K562 (cell line): ENCODE data around the gene PGRMC2.

ENCODE experiments used
- EP300 ChIP-seq: IDR thresholded peaks from 2 replicates; pipeline ENCODE4 v1.6.1; 2012; ENCODE audit warnings: low read length, improper control_type of control experiment
- EZH2 ChIP-seq: IDR thresholded peaks from 2 replicates; pipeline ENCODE4 v1.6.1; 2012; ENCODE audit warnings: low read depth, mild to moderate bottlenecking, inconsistent platforms, low read length, borderline replicate concordance
- NR3C1 ChIP-seq: sonication (generic); formaldehyde crosslinking; IDR thresholded peaks from 2 replicates; pipeline ENCODE4 v1.8.1; 2022; ENCODE audit warnings: missing genetic modification reagents
- POU5F1 ChIP-seq: fragments of 150-350 bp; IDR thresholded peaks from 2 replicates; pipeline ENCODE4 v1.6.1; 2014; ENCODE audit warnings: borderline replicate concordance, low read length, low read depth, mild to moderate bottlenecking; ENCODE audit not compliant: partially characterized antibody
- ZNF24 ChIP-seq: fragments of 450-650 bp; IDR thresholded peaks from 2 replicates; pipeline ENCODE4 v1.6.1; 2016
- ZNF263 ChIP-seq: sonication (generic); formaldehyde crosslinking; IDR thresholded peaks from 2 replicates; pipeline ENCODE4 v1.8.0; 2022; ENCODE audit warnings: mild to moderate bottlenecking, missing genetic modification reagents, borderline replicate concordance
- TF ChIP-seq, protein P1 (sequence below), 3 experiments: IDR thresholded peaks in 2 of 3; conservative IDR thresholded peaks in 1 of 3; 2 replicates each; pipeline ENCODE4 v1.5.1; 2011 to 2012; ENCODE audit warnings: low read length in 3 of 3, mild to moderate bottlenecking in 3 of 3, control low read depth in 2 of 3, improper control_type of control experiment in 1 of 3, inconsistent platforms in 1 of 3, low read depth in 1 of 3, mixed read lengths in 1 of 3, moderate library complexity in 1 of 3; ENCODE audit not compliant: insufficient read depth in 2 of 3
- TF ChIP-seq, protein P2 (sequence below): sonication (generic); formaldehyde crosslinking; IDR thresholded peaks from 2 replicates; pipeline ENCODE4 v1.9.0; 2022; ENCODE audit warnings: mild to moderate bottlenecking, missing genetic modification reagents
- TF ChIP-seq, protein P3 (sequence below): sonication (generic); formaldehyde crosslinking; IDR thresholded peaks from 2 replicates; pipeline ENCODE4 v1.9.0; 2022; ENCODE audit warnings: mild to moderate bottlenecking, missing genetic modification reagents

DNA sequence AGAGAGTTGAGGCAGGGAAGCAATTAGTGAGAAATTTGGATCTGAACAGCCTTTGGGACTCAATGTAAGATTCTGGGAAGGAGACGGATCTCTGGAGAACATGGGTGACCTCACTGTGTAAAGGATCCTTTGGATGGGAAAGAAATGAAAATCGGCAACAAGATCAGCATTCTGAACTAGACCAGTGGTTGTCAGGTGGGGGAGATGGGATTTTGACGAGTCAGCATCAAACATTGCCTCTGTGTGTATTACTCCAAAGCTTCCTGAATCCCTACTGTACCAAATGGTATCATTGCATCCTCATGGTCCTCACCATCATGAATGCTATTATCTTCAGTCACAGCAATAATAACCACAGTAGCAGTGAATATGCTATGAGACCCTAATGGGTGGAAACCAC is 52.8 kb downstream of the PGRMC2 start:
- TF ChIP-seq, protein P1, sequence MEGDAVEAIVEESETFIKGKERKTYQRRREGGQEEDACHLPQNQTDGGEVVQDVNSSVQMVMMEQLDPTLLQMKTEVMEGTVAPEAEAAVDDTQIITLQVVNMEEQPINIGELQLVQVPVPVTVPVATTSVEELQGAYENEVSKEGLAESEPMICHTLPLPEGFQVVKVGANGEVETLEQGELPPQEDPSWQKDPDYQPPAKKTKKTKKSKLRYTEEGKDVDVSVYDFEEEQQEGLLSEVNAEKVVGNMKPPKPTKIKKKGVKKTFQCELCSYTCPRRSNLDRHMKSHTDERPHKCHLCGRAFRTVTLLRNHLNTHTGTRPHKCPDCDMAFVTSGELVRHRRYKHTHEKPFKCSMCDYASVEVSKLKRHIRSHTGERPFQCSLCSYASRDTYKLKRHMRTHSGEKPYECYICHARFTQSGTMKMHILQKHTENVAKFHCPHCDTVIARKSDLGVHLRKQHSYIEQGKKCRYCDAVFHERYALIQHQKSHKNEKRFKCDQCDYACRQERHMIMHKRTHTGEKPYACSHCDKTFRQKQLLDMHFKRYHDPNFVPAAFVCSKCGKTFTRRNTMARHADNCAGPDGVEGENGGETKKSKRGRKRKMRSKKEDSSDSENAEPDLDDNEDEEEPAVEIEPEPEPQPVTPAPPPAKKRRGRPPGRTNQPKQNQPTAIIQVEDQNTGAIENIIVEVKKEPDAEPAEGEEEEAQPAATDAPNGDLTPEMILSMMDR (IDR thresholded peaks at IDR 0.05 in 2 of 3, conservative IDR thresholded peaks at IDR 0.05 in 1 of 3; ENCODE audit: insufficient read depth in 2 of 3, low read depth in 1 of 3, low read length in 3 of 3): no peak
- TF ChIP-seq, protein P2, sequence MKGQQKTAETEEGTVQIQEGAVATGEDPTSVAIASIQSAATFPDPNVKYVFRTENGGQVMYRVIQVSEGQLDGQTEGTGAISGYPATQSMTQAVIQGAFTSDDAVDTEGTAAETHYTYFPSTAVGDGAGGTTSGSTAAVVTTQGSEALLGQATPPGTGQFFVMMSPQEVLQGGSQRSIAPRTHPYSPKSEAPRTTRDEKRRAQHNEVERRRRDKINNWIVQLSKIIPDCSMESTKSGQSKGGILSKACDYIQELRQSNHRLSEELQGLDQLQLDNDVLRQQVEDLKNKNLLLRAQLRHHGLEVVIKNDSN (CRISPR knock-in tag): no peak
- no peak for TF ChIP-seq ZNF263
- no peak for TF ChIP-seq EZH2
- no peak for TF ChIP-seq NR3C1 (CRISPR knock-in tag)
- no peak for TF ChIP-seq POU5F1
- TF ChIP-seq ZNF24: no peak
- TF ChIP-seq, protein P3, sequence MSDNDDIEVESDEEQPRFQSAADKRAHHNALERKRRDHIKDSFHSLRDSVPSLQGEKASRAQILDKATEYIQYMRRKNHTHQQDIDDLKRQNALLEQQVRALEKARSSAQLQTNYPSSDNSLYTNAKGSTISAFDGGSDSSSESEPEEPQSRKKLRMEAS (CRISPR knock-in tag): no peak
- no peak for TF ChIP-seq EP300
